Liver (tissue), 9 donors: ENCODE measurements around the gene UBA1. TPM values are rescaled to one million over a fixed set of nuclear protein-coding genes. Genes with fewer than 3 reads are reported as not detected.

Source experiments
- DNase-seq: peaks from one replicate; pipeline ENCODE4 v3.0.0-alpha.2; 2017; ENCODE audit warnings: low spot score
- H3K27ac ChIP-seq, 2 donors: one replicate each; pipeline ENCODE4 v1.7.0; 2013; ENCODE audit warnings: inconsistent platforms in 2 of 2, low read length in 2 of 2, control low read depth in 1 of 2, low read depth in 1 of 2, mild to moderate bottlenecking in 1 of 2
- H3K27me3 ChIP-seq, 4 donors: one replicate each; pipeline versions ENCODE4 v1.6.1 to v1.7.0; 2013; ENCODE audit warnings: low read length in 3 of 4, inconsistent platforms in 1 of 4, mild to moderate bottlenecking in 1 of 4, moderate library complexity in 1 of 4; ENCODE audit not compliant: control insufficient read depth in 4 of 4, insufficient read depth in 4 of 4
- H3K36me3 ChIP-seq, 4 donors: one replicate each; pipeline versions ENCODE4 v1.6.1 to v1.7.0; 2013; ENCODE audit warnings: low read length in 3 of 4, mild to moderate bottlenecking in 3 of 4, low read depth in 1 of 4, moderate library complexity in 1 of 4; ENCODE audit not compliant: control insufficient read depth in 4 of 4, insufficient read depth in 3 of 4
- H3K4me1 ChIP-seq, 4 donors: one replicate each; pipeline versions ENCODE4 v1.6.1 to v1.7.0; 2013; ENCODE audit warnings: low read length in 3 of 4, mild to moderate bottlenecking in 3 of 4, moderate library complexity in 1 of 4; ENCODE audit not compliant: control insufficient read depth in 4 of 4, insufficient read depth in 4 of 4
- H3K4me3 ChIP-seq, 3 donors: one replicate each; pipeline versions ENCODE4 v1.6.1 to v1.7.0; 2013; ENCODE audit warnings: low read length in 3 of 3, control low read depth in 1 of 3, low read depth in 1 of 3, mild to moderate bottlenecking in 1 of 3
- H3K9ac ChIP-seq, 2 donors: one replicate each; pipeline ENCODE4 v1.7.0; 2013; ENCODE audit warnings: low read length in 2 of 2, mild to moderate bottlenecking in 2 of 2, moderate library complexity in 2 of 2, control low read depth in 1 of 2, low read depth in 1 of 2
- H3K9me3 ChIP-seq, 4 donors: one replicate each; pipeline versions ENCODE4 v1.6.1 to v1.7.0; 2013; ENCODE audit warnings: low read length in 3 of 4; ENCODE audit not compliant: control insufficient read depth in 4 of 4
- ATF3 ChIP-seq: IDR thresholded peaks from 2 replicates; pipeline ENCODE4 v1.6.1; 2016; ENCODE audit warnings: antibody characterized with exemption
- CTCF ChIP-seq: fragments of 150-350 bp; IDR thresholded peaks from 2 replicates; pipeline ENCODE4 v1.5.1; 2017; ENCODE audit warnings: improper control_type of control experiment, low read depth, low read length; ENCODE audit not compliant: missing input control
- EGR1 ChIP-seq, 2 donors: IDR thresholded peaks; 2 replicates each; pipeline ENCODE4 v1.6.1; 2016 to 2018; ENCODE audit warnings: antibody characterized with exemption in 2 of 2, low read depth in 2 of 2
- FOXA1 ChIP-seq: IDR thresholded peaks from 2 replicates; pipeline ENCODE4 v1.6.1; 2016; ENCODE audit warnings: antibody characterized with exemption
- FOXA2 ChIP-seq: IDR thresholded peaks from 2 replicates; pipeline ENCODE4 v1.6.1; 2016; ENCODE audit warnings: antibody characterized with exemption
- GABPA ChIP-seq, 2 donors: IDR thresholded peaks in 1 of 2; conservative IDR thresholded peaks in 1 of 2; 2 replicates each; pipeline ENCODE4 v1.6.1; 2016; ENCODE audit warnings: antibody characterized with exemption in 2 of 2, mild to moderate bottlenecking in 1 of 2, moderate library complexity in 1 of 2
- HNF4A ChIP-seq, 2 donors: conservative IDR thresholded peaks; 2 replicates each; pipeline ENCODE4 v1.6.1; 2016; ENCODE audit warnings: antibody characterized with exemption in 2 of 2, mild to moderate bottlenecking in 2 of 2
- HNF4G ChIP-seq: IDR thresholded peaks from 2 replicates; pipeline ENCODE4 v1.6.1; 2016; ENCODE audit warnings: antibody characterized with exemption
- JUND ChIP-seq, 2 donors: IDR thresholded peaks; 2 replicates each; pipeline ENCODE4 v1.6.1; 2016; ENCODE audit warnings: antibody characterized with exemption in 2 of 2
- MAX ChIP-seq: IDR thresholded peaks from 2 replicates; pipeline ENCODE4 v1.6.1; 2016; ENCODE audit warnings: antibody characterized with exemption
- NR2F2 ChIP-seq: IDR thresholded peaks from 2 replicates; pipeline ENCODE4 v1.6.1; 2016; ENCODE audit warnings: antibody characterized with exemption
- RAD21 ChIP-seq, 2 donors: IDR thresholded peaks; 2 replicates each; pipeline ENCODE4 v1.6.1; 2016; ENCODE audit warnings: antibody characterized with exemption in 2 of 2, mild to moderate bottlenecking in 2 of 2
- REST ChIP-seq: IDR thresholded peaks from 2 replicates; pipeline ENCODE4 v1.6.1; 2016; ENCODE audit warnings: antibody characterized with exemption, mild to moderate bottlenecking
- RXRA ChIP-seq, 2 donors: IDR thresholded peaks; 2 replicates each; pipeline ENCODE4 v1.6.1; 2017 to 2018; ENCODE audit warnings: antibody characterized with exemption in 2 of 2, mild to moderate bottlenecking in 1 of 2
- SP1 ChIP-seq: IDR thresholded peaks from 2 replicates; pipeline ENCODE4 v1.6.1; 2018; ENCODE audit warnings: antibody characterized with exemption, mild to moderate bottlenecking
- TAF1 ChIP-seq: conservative IDR thresholded peaks from 2 replicates; pipeline ENCODE4 v1.6.1; 2016; ENCODE audit warnings: antibody characterized with exemption, mild to moderate bottlenecking
- YY1 ChIP-seq: IDR thresholded peaks from 2 replicates; pipeline ENCODE4 v1.6.1; 2016; ENCODE audit warnings: antibody characterized with exemption, mild to moderate bottlenecking
- ZBTB33 ChIP-seq: IDR thresholded peaks from 2 replicates; pipeline ENCODE4 v1.6.1; 2016; ENCODE audit warnings: antibody characterized with exemption
- WGBS: extraction: QIAGEN DNeasy Blood & Tissue Kit; methylation state at CpG from one replicate; pipeline ENCODE4 v1.1.7; 2013; 5-methylcytosine and 5-hydroxymethylcytosine counted together
- polyA plus RNA-seq, 2 donors: library from polyadenylated mRNA; stranded (reverse) in 1 of 2; unstranded in 1 of 2; fragments of 200-250 nt in 1 of 2; fragments of >200 nt in 1 of 2; fragmentation: Nextera tagmentation in 1 of 2; extraction: Ambion mirVana in 1 of 2; gene quantifications; one replicate each; pipeline versions ENCODE4 v1.2.1 to v1.2.3, GENCODE V29; 2013 to 2015
- total RNA-seq, 2 donors: library from RNA; depleted of rRNA; stranded (reverse); fragments of >200 nt; gene quantifications; one replicate each; pipeline ENCODE4 v1.2.3, GENCODE V29; 2014
- donor health status: healthy.
- donor health status: healthy.
- donor health status: healthy.
- donor health status: healthy.
- donor health status: healthy.

UBA1 gene
- total and polyA plus RNA-seq, 4 donors = 39.8 to 85.4 (median 68.7) TPM

- TF ChIP-seq FOXA2 (no peak), HNF4G (no peak), SP1 (peak; percentile 33), EGR1 (IDR thresholded peaks at IDR 0.05; ENCODE audit: low read depth in 2 of 2) (peak in 1 of 2 donors; percentile 42), FOXA1 (no peak), CTCF (no peak), RXRA (IDR thresholded peaks at IDR 0.05) (peak in 1 of 2 donors; percentile 14), HNF4A (conservative IDR thresholded peaks at IDR 0.05) (no peak), ZBTB33 (no peak), NR2F2 (peak; percentile 39), ATF3 (no peak), REST (peak; percentile 40), JUND (IDR thresholded peaks at IDR 0.05) (no peak), MAX (peak; percentile 83), GABPA (IDR thresholded peaks at IDR 0.05 in 1 of 2, conservative IDR thresholded peaks at IDR 0.05 in 1 of 2) (no peak), RAD21 (IDR thresholded peaks at IDR 0.05) (peak; percentile 15 to 28), YY1 (peak; percentile 47), TAF1 (peak; percentile 59)
- Histone ChIP-seq H3K4me3 (peak overlapping the region; percentile 9 to 51 (median 49)), H3K27ac (no peak overlapping the region), H3K9me3 (no peaks in the 10 kb centered on the region), H3K9ac (peak overlapping the region; percentile 5 to 48), H3K4me1 (peaks cover 0 to 29% (median 20%) of the 10 kb centered on the region in 4 donors), H3K36me3 (peaks cover 0 to 15% (median 1%) of the 10 kb centered on the region in 4 donors), H3K27me3 (peaks cover 0 to 4% (median 0%) of the 10 kb centered on the region in 4 donors)
- DNase-seq = peak; percentile 72
- 3% methylated on average over 40 of the region's 40 CpGs for WGBS
Measured at GRCh38 chrX:47190445-47191269, 3.0 kb upstream of the UBA1 start.
